ENCODE data around the gene ZNF785. TPM values are rescaled to one million over a fixed set of nuclear protein-coding genes. Genes with fewer than 3 reads are reported as not detected.

The ZNF785 gene
- total RNA-seq, 1 donor from 2014 or later, result 9.3 TPM

DNA sequence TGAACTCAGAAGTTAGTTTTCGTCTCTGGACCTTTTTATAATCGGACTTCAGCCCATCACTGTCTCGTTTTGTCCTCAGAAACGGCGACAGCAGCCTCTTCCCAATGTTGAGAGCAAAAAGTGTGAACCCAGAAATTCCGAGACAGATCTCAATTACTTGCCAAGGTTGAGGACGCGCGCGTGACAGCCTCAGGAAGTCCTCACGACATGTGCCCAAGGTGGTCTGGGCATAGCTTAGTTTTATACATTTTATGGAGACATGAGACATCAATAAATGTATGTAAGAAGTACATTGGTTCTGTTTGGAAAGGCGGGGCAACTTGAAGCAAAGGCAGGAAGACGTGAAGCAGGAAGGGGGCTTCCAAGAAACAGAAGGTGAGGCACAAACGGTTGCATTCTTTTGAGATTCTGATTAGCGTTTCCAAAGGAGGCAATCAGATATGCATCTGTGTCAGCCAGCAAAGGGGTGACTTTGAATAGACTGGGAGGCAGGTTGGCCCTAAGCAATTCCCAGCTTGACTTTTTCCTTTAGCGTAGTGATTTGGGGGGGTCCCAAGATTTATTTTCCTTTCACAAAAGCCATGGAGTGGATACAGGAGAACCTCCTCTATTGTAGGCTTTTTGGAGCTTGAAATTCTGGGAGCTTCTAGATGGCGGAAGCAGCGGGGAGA is 50.3 kb downstream of the ZNF785 start:
- Histone ChIP-seq H2AFZ (ENCODE audit: low read depth, low read length) (peak overlapping the region; percentile 95), H4K20me1 (ENCODE audit: insufficient read depth, low read length) (no peaks in the 10 kb centered on the region), H3K79me2 (ENCODE audit: insufficient read depth, low read length) (peaks cover 22% of the 10 kb centered on the region), H3K27ac (ENCODE audit: low read depth, low read length) (peak overlapping the region; percentile 67), H3K9ac (ENCODE audit: low read length) (peak overlapping the region; percentile 85), H3K9me3 (ENCODE audit: insufficient read depth, low read depth, low read length) (no peaks in the 10 kb centered on the region), H3K4me1 (ENCODE audit: insufficient read depth, low read length) (peaks cover 21% of the 10 kb centered on the region), H3K36me3 (ENCODE audit: insufficient read depth, low read length) (no peaks in the 10 kb centered on the region), H3K4me2 (ENCODE audit: low read length) (peak overlapping the region; percentile 92), H3K27me3 (ENCODE audit: insufficient read depth, low read length) (no peaks in the 10 kb centered on the region), H3K4me3 (ENCODE audit: insufficient read depth, low read depth, low read length) (peak overlapping the region; percentile 68)
- peaks cover 6% of the 10 kb centered on the region for H3K36me3 Mint-ChIP-seq (ENCODE audit: low read depth, unreplicated experiment)
- FAIRE-seq (no peak), DNase-seq (ENCODE audit: low read depth) (no peak)
- H3K27ac Mint-ChIP-seq (ENCODE audit: unreplicated experiment), result peak overlapping the region; percentile 94
- TF ChIP-seq EZH2 (IDR thresholded peaks at IDR 0.05; ENCODE audit: insufficient read depth, low read length) (no peak), CTCF (IDR thresholded peaks at IDR 0.05; ENCODE audit: insufficient read depth, low read depth, low read length) (peak; percentile 2)
- peaks cover 7% of the 10 kb centered on the region for H3K4me1 Mint-ChIP-seq (ENCODE audit: low read depth, unreplicated experiment)
- no peaks in the 10 kb centered on the region for H3K27me3 Mint-ChIP-seq (ENCODE audit: low read depth, unreplicated experiment)
- peak overlapping the region; percentile 94 for H3K4me3 Mint-ChIP-seq (ENCODE audit: unreplicated experiment)
- no peaks in the 10 kb centered on the region for H3K9me3 Mint-ChIP-seq (ENCODE audit: unreplicated experiment)

DNA sequence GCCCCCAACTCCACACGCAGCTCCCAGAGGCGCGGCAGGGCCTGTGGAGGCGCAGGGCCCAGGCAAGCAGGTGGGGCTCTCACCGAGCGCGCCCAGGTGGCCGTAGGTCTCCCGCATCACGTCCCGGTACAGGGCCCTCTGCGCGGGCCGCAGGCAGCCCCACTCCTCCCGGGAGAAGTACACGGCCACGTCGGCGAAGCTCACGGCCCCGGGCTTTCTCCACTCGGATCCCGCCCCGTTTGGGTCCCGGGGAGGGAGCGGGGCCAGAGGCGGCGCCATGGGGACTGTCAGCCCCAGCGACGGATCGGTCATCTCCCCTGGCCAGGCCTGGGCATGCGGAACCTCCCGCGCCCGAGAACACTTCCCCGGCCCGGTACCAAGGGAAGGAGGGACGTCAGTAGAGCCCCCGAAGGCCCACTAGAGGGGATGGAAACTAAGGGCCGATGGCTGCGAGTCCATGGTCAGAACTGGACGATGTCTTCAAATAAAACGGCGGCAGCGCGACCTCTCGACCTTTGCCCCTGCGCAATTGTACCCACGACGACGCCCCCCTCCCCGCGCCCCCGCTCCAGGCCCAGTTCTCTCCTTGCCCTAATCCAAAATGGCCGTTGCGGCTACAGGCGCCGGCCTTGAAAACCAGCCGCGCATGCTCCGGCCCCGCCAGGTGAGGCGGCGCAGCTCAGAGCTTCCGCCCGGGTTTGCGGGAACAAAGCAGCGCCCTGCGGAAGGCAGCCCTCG is 51.0 kb downstream of the ZNF785 start, which contains the start of gene ZNF747:
Gene ZNF747 (minus strand): TSS at position 491 of the 738 bp plus-strand sequence. CDS start 179 bp downstream, at position 312.
- H3K36me3 ChIP-seq (ENCODE audit: insufficient read depth, low read length), result no peaks in the 10 kb centered on the region
- Mint-ChIP-seq H3K27me3 (ENCODE audit: low read depth, unreplicated experiment) (no peaks in the 10 kb centered on the region), H3K27ac (ENCODE audit: unreplicated experiment) (peak within 1 kb of the TSS; percentile 94), H3K9me3 (ENCODE audit: unreplicated experiment) (no peaks in the 10 kb centered on the region), H3K36me3 (ENCODE audit: low read depth, unreplicated experiment) (peaks cover 6% of the 10 kb centered on the region), H3K4me3 (ENCODE audit: unreplicated experiment) (peak within 1 kb of the TSS; percentile 94), H3K4me1 (ENCODE audit: low read depth, unreplicated experiment) (peaks cover 7% of the 10 kb centered on the region)
- peak within 1 kb of the TSS; percentile 85 for H3K9ac ChIP-seq (ENCODE audit: low read length)
- TF ChIP-seq CTCF (IDR thresholded peaks at IDR 0.05; ENCODE audit: insufficient read depth, low read depth, low read length), result no peak
- no peak for TF ChIP-seq EZH2 (IDR thresholded peaks at IDR 0.05; ENCODE audit: insufficient read depth, low read length)
- H3K4me1 ChIP-seq (ENCODE audit: insufficient read depth, low read length), result peaks cover 21% of the 10 kb centered on the region
- peak; percentile 61 for DNase-seq (ENCODE audit: low read depth)
- H4K20me1 ChIP-seq (ENCODE audit: insufficient read depth, low read length), result no peaks in the 10 kb centered on the region
- peak within 1 kb of the TSS; percentile 92 for H3K4me2 ChIP-seq (ENCODE audit: low read length)
- peaks cover 22% of the 10 kb centered on the region for H3K79me2 ChIP-seq (ENCODE audit: insufficient read depth, low read length)
- H2AFZ ChIP-seq (ENCODE audit: low read depth, low read length), result peak within 1 kb of the TSS; percentile 95
- FAIRE-seq, result no peak
- H3K27me3 ChIP-seq (ENCODE audit: insufficient read depth, low read length), result no peaks in the 10 kb centered on the region
- no peaks in the 10 kb centered on the region for H3K9me3 ChIP-seq (ENCODE audit: insufficient read depth, low read depth, low read length)
- peak within 1 kb of the TSS; percentile 68 for H3K4me3 ChIP-seq (ENCODE audit: insufficient read depth, low read depth, low read length)
- peak within 1 kb of the TSS; percentile 67 for H3K27ac ChIP-seq (ENCODE audit: low read depth, low read length)

All from astrocyte (in vitro differentiated cells and primary cell).